Left forelimb (tissue), 1 donor: ENCODE results near the gene KCNJ4.
"Not testable (repeated sequence)": the region's sequence is repeated elsewhere in the genome, so short reads cannot be mapped to it uniquely, and the experiment has no call there.

ENCODE experiments used
- DNase-seq: peaks from one replicate; pipeline ENCODE4 v3.0.0-alpha.2; 2018; ENCODE audit warnings: low spot score

Gene KCNJ4

DNA sequence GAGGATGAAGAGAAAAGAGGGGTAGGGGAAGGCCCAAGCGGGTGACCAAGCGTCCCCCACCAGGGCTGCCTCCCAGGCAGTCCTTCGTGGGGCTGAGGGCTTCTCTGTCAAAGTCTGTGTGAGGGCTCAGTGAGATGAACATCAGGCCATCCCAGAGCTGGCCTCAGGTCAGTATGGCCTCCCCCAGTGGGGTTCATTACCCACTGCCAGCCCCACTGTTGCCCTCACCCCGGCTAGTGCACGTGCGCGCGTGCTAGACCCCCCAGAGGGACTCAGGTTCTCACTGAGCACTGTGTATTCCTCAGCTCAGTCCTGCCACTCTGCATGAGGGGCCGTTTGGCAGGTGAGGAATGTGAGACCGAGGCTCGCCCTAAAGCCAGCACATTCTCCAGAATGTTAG, 16.2 kb upstream of the KCNJ4 start:
- no peak for DNase-seq

DNA sequence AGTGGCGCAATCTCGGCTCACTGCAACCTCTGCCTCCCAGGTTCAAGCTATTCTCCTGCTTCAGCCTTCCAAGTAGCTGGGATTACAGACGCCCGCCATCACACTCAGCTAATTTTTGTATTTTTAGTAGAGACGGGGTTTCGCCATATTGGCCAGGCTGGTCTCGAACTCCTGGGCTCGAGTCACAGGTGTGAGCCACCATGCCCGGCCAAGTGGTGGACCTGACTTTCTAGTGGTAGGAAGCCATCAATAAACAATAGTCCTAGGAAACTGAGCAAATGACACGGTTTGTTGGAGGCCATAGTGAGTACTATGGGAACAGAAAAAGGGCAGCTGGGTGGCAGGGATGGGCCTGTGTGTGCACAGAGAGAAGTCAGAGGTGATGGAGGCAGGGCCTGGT, 15.2 kb upstream of the KCNJ4 start:
- DNase-seq, result not testable (repeated sequence)

GRCh38 chr22:38469306-38469781, 14.3 kb upstream of the KCNJ4 start:
- DNase-seq, result no peak

GRCh38 chr22:38468443-38469305, 13.7 kb upstream of the KCNJ4 start:
- DNase-seq, result no peak

DNA sequence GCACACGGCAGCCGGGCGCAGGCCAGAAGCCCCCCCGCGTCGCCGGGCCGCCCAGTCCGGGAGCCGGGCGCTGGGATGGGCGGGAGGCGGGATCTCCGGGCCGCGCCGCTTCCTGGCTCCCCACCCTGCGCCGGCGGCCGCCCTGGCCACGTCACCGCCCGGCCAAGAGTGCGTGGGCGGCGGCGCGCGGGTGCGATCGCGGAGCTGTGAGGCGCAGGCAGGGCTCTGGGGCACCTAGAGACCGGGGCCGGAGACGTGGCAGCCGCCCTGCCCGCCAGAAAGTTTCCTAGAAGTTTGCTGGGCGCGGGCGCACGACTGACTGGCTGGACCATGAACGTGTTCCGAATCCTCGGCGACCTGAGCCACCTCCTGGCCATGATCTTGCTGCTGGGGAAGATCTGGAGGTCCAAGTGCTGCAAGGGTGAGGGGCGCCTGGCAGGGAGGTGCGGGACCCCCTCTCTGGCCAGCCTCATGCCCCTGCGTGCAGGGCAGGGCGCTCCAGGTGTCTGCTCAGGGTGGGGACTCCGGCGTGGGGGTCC, 13.0 kb upstream of the KCNJ4 start, which contains the start of gene KDELR3:
TSS of gene KDELR3 (plus strand) at position 193 of the 539 bp plus-strand sequence. CDS start at position 331, 138 bp downstream.
- peak; percentile 82 for DNase-seq

GRCh38 chr22:38467438-38467903, 12.5 kb upstream of the KCNJ4 start:
- DNase-seq, result no peak

- no peak for DNase-seq
Observed at GRCh38 chr22:38465673-38466490, 10.9 kb upstream of the KCNJ4 start.

- DNase-seq, result no peak
Observed at GRCh38 chr22:38464992-38465672, 10.1 kb upstream of the KCNJ4 start.

GRCh38 chr22:38462960-38463784, 8.2 kb upstream of the KCNJ4 start:
- no peak for DNase-seq

DNA sequence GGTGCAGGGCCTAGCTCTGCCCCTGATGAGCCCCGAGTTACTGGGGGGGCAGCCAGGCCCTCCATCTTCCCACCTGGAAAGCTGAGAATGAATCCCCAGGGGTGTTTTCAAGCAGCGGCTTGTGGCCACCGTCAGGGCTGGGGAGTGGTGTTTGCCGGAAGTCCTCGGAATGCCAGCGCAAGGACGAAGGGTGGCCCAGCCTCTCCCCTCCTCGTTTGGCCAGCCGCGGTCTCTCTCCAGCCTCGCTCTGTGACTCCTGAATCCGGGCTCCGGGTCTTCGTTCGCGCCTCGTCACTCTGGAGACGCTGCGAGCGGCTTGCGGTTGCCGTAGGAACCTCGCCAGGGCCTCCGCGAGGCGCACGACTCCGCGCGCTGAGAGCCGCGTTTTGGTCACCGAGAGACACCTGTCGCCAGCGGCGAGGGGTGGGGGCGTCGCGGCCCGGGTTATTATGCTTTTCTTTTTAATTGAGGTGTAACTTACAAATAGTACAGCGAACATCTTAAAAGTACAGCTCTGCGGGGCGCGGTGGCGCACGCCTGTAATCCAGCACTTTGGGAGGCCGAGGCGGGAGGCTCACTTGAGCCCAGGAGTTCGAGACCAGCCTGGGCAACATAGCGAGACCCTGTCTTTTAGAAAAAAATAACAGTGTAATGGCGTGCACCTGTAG, 6.5 kb upstream of the KCNJ4 start:
- peak; percentile 85 for DNase-seq

- DNase-seq, result no peak
Observed at GRCh38 chr22:38461057-38461413, 6.0 kb upstream of the KCNJ4 start.

- DNase-seq, result no peak
Observed at GRCh38 chr22:38460426-38460840, 5.4 kb upstream of the KCNJ4 start.

DNA sequence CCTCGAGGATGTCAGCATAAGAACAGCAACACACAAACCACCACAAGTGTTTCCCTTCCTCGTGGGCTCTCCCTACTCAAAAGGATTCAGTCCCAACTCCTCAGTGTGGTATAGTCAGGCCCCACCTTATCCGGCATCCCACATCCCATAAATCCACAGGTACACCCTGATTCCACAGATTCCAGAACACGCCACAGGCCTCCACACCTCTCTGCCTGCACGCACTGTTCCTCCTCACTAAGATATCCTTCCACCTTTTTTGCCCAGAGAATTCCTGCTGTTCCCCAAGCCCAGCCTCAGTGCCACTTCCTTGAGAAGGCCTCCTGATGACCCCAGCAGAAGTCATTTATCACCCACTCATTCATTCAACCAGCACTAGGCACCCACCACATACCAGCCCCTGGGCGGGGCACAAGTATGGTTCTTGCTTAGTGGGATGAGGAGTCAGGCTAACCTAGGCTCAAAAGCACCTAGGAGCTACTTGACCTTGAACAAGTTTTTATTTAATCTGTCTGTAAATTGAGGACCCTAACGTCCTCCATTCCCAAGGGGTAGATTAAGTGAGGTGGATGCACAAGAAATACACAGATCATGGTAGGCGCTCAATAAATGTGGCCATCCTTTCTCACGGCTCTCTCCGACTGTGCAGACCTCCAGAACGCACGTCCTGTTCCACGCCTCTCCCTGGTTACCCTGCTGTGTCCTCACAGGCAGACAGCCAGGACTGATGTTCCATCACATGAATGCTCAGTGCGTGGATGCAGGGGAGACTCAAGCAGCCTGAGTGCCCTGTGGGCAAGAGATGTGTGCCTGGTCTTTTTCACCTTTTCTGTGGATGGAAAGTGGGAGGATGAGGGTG, 2.1 kb upstream of the KCNJ4 start:
- no peak for DNase-seq

DNA sequence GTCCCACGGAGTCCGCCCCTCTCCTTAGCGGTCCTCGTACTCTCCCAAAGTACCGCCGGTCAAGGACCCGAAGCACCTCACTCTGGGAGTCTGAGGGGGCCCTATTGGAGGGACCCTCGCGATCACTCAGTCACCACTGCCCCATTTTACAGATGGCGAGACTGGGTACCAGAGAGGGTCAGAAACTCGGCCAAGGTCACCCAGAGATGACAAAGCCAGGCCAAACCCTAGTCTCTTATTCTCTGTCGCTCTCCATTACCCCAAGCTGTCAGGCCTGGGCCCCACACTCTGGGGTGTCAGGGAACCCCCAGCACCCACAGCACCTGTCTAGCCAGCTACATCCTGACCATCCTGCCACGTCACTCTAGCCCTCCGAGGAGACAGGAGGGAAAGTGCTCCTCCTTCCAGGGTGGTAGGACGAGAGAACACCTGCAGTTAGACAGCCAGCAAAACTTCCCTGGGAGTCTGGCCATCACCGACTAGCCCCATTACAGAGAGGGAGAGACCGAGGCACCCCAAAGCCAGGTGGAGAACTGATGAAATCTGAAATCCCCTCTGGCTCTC, 1.4 kb upstream of the KCNJ4 start:
- DNase-seq, result no peak

- DNase-seq, result no peak
Observed at GRCh38 chr22:38455530-38456271, 702 bp upstream of the KCNJ4 start.

- DNase-seq, result no peak
Observed at GRCh38 chr22:38454353-38455075, 485 bp downstream of the KCNJ4 start.

- no peak for DNase-seq
Observed at GRCh38 chr22:38453996-38454352, 1.0 kb downstream of the KCNJ4 start.
